ENCODE data around the gene NRG3. TPM values are rescaled to one million over a fixed set of nuclear protein-coding genes. Genes with fewer than 3 reads are reported as not detected.

The NRG3 gene
- total and polyA plus RNA-seq, 2 donors (not counting 1 experiment from before 2014, with no cell fraction given) = 0.06 TPM; not detected in 1

GRCh38 chr10:82597840-82598239 lies 722.8 kb downstream of the NRG3 start:
- POLR2A ChIA-PET = no interaction called here
- no peak overlapping the region for H3K4me3 ChIP-seq (ENCODE audit: control extremely low read depth in 1 of 5, extremely low read depth in 1 of 5, insufficient read depth in 1 of 5, low read depth in 2 of 5, low read length in 4 of 5)
- no peak for ATAC-seq (ENCODE audit: low read depth)

GRCh38 chr10:82609845-82610244 lies 734.9 kb downstream of the NRG3 start:
- WGBS (ENCODE audit: insufficient coverage) = 33% methylated on average over 1 of the region's 3 CpGs

More at GRCh38 chr10:82597840-82598239, 722.8 kb downstream of the NRG3 start:
- H3K9me3 ChIP-seq (ENCODE audit: control extremely low read depth in 1 of 3, control insufficient read depth in 2 of 3, insufficient read depth in 1 of 3, low read length in 2 of 3) = no peaks in the 10 kb centered on the region
- H3K27me3 ChIP-seq (replicated peaks in 1 of 4; ENCODE audit: control extremely low read depth in 1 of 4, control insufficient read depth in 3 of 4, insufficient read depth in 4 of 4, low read length in 3 of 4) = no peaks in the 10 kb centered on the region
- no peaks in the 10 kb centered on the region for H3K4me1 ChIP-seq (ENCODE audit: control insufficient read depth in 2 of 2, insufficient read depth in 2 of 2, low read length in 2 of 2)
- WGBS (ENCODE audit: insufficient coverage) = 86% methylated on average over 1 of the region's 7 CpGs
- no peak for DNase-seq
- no peak overlapping the region for H3K9ac ChIP-seq (ENCODE audit: low read length)
- H3K4me1 Mint-ChIP-seq = no peaks in the 10 kb centered on the region
- no peak overlapping the region for H3K4me3 Mint-ChIP-seq
- TF ChIP-seq EZH2 (IDR thresholded peaks at IDR 0.05; ENCODE audit: borderline replicate concordance, insufficient read depth, low read depth, low read length, poor library complexity, severe bottlenecking) (no peak), CTCF (IDR thresholded peaks at IDR 0.05) (no peak)
- H3K27me3 Mint-ChIP-seq = no peaks in the 10 kb centered on the region
- no peak overlapping the region for H3K27ac ChIP-seq (ENCODE audit: low read length in 2 of 2)
- no peaks in the 10 kb centered on the region for H3K79me2 ChIP-seq (ENCODE audit: control insufficient read depth, insufficient read depth, low read length)
- intact Hi-C loops (cut with micrococcal nuclease) = no loop called here
- peaks cover 3% of the 10 kb centered on the region for H3K9me3 Mint-ChIP-seq (ENCODE audit: insufficient read depth)
- H3K4me2 ChIP-seq (replicated peaks; ENCODE audit: low read depth, low read length, poor library complexity, severe bottlenecking) = no peak overlapping the region
- CTCF ChIA-PET = interaction anchor here (0.6 kb wide), 1 partner anchor 45 kb away, joined by 5 read pairs; no protein-coding TSS in a partner anchor
- no peak overlapping the region for H3K27ac Mint-ChIP-seq
- no peaks in the 10 kb centered on the region for H3K36me3 ChIP-seq (replicated peaks in 1 of 2; ENCODE audit: control extremely low read depth in 1 of 2, control insufficient read depth in 1 of 2, extremely low read depth in 1 of 2, insufficient read depth in 2 of 2, low read length in 1 of 2)
- H4K20me1 ChIP-seq (ENCODE audit: control insufficient read depth, insufficient read depth, low read length, poor library complexity, severe bottlenecking) = no peaks in the 10 kb centered on the region
- no peak overlapping the region for H2AFZ ChIP-seq (ENCODE audit: insufficient read depth, low read depth, low read length, poor library complexity, severe bottlenecking)

More at GRCh38 chr10:82609845-82610244, 734.9 kb downstream of the NRG3 start:
- Histone ChIP-seq H3K4me3 (ENCODE audit: control extremely low read depth in 1 of 5, extremely low read depth in 1 of 5, insufficient read depth in 1 of 5, low read depth in 2 of 5, low read length in 4 of 5) (no peak overlapping the region), H3K27ac (ENCODE audit: low read length in 2 of 2) (no peak overlapping the region), H2AFZ (ENCODE audit: insufficient read depth, low read depth, low read length, poor library complexity, severe bottlenecking) (no peak overlapping the region), H3K4me2 (replicated peaks; ENCODE audit: low read depth, low read length, poor library complexity, severe bottlenecking) (no peak overlapping the region), H3K36me3 (replicated peaks in 1 of 2; ENCODE audit: control extremely low read depth in 1 of 2, control insufficient read depth in 1 of 2, extremely low read depth in 1 of 2, insufficient read depth in 2 of 2, low read length in 1 of 2) (no peaks in the 10 kb centered on the region), H3K79me2 (ENCODE audit: control insufficient read depth, insufficient read depth, low read length) (no peaks in the 10 kb centered on the region), H4K20me1 (ENCODE audit: control insufficient read depth, insufficient read depth, low read length, poor library complexity, severe bottlenecking) (no peaks in the 10 kb centered on the region), H3K9me3 (ENCODE audit: control extremely low read depth in 1 of 3, control insufficient read depth in 2 of 3, insufficient read depth in 1 of 3, low read length in 2 of 3) (no peaks in the 10 kb centered on the region), H3K4me1 (ENCODE audit: control insufficient read depth in 2 of 2, insufficient read depth in 2 of 2, low read length in 2 of 2) (no peaks in the 10 kb centered on the region), H3K9ac (ENCODE audit: low read length) (no peak overlapping the region), H3K27me3 (replicated peaks in 1 of 4; ENCODE audit: control extremely low read depth in 1 of 4, control insufficient read depth in 3 of 4, insufficient read depth in 4 of 4, low read length in 3 of 4) (no peaks in the 10 kb centered on the region)
- no peaks in the 10 kb centered on the region for H3K27me3 Mint-ChIP-seq
- intact Hi-C loops (cut with micrococcal nuclease) = no loop called here
- H3K4me1 Mint-ChIP-seq = no peaks in the 10 kb centered on the region
- ChIA-PET CTCF (no interaction called here), POLR2A (no interaction called here)
- no peak for ATAC-seq (ENCODE audit: low read depth)
- TF ChIP-seq EZH2 (IDR thresholded peaks at IDR 0.05; ENCODE audit: borderline replicate concordance, insufficient read depth, low read depth, low read length, poor library complexity, severe bottlenecking) (no peak), CTCF (IDR thresholded peaks at IDR 0.05) (no peak)
- DNase-seq = no peak
- no peak overlapping the region for H3K27ac Mint-ChIP-seq
- H3K9me3 Mint-ChIP-seq (ENCODE audit: insufficient read depth) = no peaks in the 10 kb centered on the region
- H3K4me3 Mint-ChIP-seq = no peak overlapping the region
